GM21447 (cell line): ENCODE data around the gene FBLN7.
"Not testable (repeated sequence)": the region's sequence is repeated elsewhere in the genome, so short reads cannot be mapped to it uniquely, and the experiment has no call there.

Experiments used
- ATAC-seq: cut with Tn5 transposase; IDR thresholded peaks from one replicate; pipeline ENCODE4 v1.9.1; 2021; ENCODE audit not compliant: unreplicated experiment

FBLN7 gene

GRCh38 chr2:112182581-112183034 lies 44.4 kb downstream of the FBLN7 start:
- ATAC-seq = no peak

GRCh38 chr2:112183327-112184025 lies 45.3 kb downstream of the FBLN7 start:
- no peak for ATAC-seq

- ATAC-seq = no peak
Measured at GRCh38 chr2:112184121-112184520, 45.9 kb downstream of the FBLN7 start.

GRCh38 chr2:112185131-112185530 lies 46.9 kb downstream of the FBLN7 start:
- ATAC-seq = no peak

GRCh38 chr2:112187046-112187715 lies 49.0 kb downstream of the FBLN7 start:
- no peak for ATAC-seq

- no peak for ATAC-seq
Measured at GRCh38 chr2:112187805-112188596, 49.8 kb downstream of the FBLN7 start.

GRCh38 chr2:112189001-112189556 lies 50.9 kb downstream of the FBLN7 start:
- ATAC-seq = no peak

GRCh38 chr2:112194028-112194427 lies 55.8 kb downstream of the FBLN7 start:
- ATAC-seq = no peak

- ATAC-seq = no peak
Measured at GRCh38 chr2:112194482-112194881, 56.3 kb downstream of the FBLN7 start.

- no peak for ATAC-seq
Measured at GRCh38 chr2:112195167-112195766, 57.1 kb downstream of the FBLN7 start.

GRCh38 chr2:112195950-112196349 lies 57.8 kb downstream of the FBLN7 start:
- ATAC-seq = no peak

GRCh38 chr2:112197868-112198267 lies 59.7 kb downstream of the FBLN7 start:
- no peak for ATAC-seq

- no peak for ATAC-seq
Measured at GRCh38 chr2:112198780-112199179, 60.6 kb downstream of the FBLN7 start.

GRCh38 chr2:112199188-112199587 lies 61.0 kb downstream of the FBLN7 start:
- ATAC-seq = no peak

GRCh38 chr2:112201696-112202430 lies 63.7 kb downstream of the FBLN7 start:
- no peak for ATAC-seq

GRCh38 chr2:112204411-112204810 lies 66.2 kb downstream of the FBLN7 start:
- no peak for ATAC-seq

GRCh38 chr2:112207905-112208304 lies 69.7 kb downstream of the FBLN7 start:
- not testable (repeated sequence) for ATAC-seq

GRCh38 chr2:112216167-112216566 lies 78.0 kb downstream of the FBLN7 start:
- ATAC-seq = no peak

- ATAC-seq = no peak
Measured at GRCh38 chr2:112217854-112218253, 79.7 kb downstream of the FBLN7 start.

- ATAC-seq = no peak
Measured at GRCh38 chr2:112220186-112220585, 82.0 kb downstream of the FBLN7 start.
